ENCODE data around the gene ZMIZ1. TPM values are rescaled to one million over a fixed set of nuclear protein-coding genes. Genes with fewer than 3 reads are reported as not detected.
A peak's percentile ranks its signal among the peaks of the same experiment; 100 is the strongest.

Gene ZMIZ1
- total RNA-seq, 2 donors from 2014 or later, result 27.2 to 42.2 TPM

DNA sequence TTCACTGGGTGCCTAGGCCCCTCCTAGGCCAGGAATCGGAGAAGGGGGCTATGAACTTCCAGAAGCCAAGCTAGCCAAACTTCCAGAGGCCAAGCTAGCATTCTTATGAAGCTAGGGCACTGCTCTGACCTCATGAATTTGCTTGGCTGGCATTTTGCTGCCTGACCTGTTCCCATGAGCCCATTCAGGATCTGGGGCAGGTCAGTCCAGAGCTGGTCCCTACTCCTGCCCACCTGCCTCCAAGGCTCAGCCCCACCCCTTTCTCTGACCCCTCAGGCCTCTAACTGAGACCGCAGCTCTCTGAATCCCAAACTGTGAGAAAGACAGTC, 277.2 kb downstream of the ZMIZ1 start:
- H3K9me3 ChIP-seq, result no peaks in the 10 kb centered on the region
- peaks cover 0 to 8% of the 10 kb centered on the region in 2 donors for H3K36me3 ChIP-seq (replicated peaks in 1 of 2; ENCODE audit: insufficient read depth in 1 of 2, low read depth in 2 of 2)
- WGBS, 2 donors, result 90 to 92% methylated on average over 1 to 2 of the region's 2 CpGs
- intact Hi-C loops (cut with DNase I), result no loop called here
- H3K4me3 ChIP-seq, result no peak overlapping the region
- no peaks in the 10 kb centered on the region for H3K27me3 ChIP-seq
- peak overlapping the region in 3 of 4 donors; percentile 79 to 98 (median 97) for H3K27ac ChIP-seq
- DNase-seq, result no peak
- no peak for ATAC-seq
- no peak for TF ChIP-seq POLR2A (IDR thresholded peaks at IDR 0.05)
- TF ChIP-seq, protein P1, sequence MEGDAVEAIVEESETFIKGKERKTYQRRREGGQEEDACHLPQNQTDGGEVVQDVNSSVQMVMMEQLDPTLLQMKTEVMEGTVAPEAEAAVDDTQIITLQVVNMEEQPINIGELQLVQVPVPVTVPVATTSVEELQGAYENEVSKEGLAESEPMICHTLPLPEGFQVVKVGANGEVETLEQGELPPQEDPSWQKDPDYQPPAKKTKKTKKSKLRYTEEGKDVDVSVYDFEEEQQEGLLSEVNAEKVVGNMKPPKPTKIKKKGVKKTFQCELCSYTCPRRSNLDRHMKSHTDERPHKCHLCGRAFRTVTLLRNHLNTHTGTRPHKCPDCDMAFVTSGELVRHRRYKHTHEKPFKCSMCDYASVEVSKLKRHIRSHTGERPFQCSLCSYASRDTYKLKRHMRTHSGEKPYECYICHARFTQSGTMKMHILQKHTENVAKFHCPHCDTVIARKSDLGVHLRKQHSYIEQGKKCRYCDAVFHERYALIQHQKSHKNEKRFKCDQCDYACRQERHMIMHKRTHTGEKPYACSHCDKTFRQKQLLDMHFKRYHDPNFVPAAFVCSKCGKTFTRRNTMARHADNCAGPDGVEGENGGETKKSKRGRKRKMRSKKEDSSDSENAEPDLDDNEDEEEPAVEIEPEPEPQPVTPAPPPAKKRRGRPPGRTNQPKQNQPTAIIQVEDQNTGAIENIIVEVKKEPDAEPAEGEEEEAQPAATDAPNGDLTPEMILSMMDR (IDR thresholded peaks at IDR 0.05), result no peak
- H3K4me1 ChIP-seq, result peaks cover 96% of the 10 kb centered on the region

DNA sequence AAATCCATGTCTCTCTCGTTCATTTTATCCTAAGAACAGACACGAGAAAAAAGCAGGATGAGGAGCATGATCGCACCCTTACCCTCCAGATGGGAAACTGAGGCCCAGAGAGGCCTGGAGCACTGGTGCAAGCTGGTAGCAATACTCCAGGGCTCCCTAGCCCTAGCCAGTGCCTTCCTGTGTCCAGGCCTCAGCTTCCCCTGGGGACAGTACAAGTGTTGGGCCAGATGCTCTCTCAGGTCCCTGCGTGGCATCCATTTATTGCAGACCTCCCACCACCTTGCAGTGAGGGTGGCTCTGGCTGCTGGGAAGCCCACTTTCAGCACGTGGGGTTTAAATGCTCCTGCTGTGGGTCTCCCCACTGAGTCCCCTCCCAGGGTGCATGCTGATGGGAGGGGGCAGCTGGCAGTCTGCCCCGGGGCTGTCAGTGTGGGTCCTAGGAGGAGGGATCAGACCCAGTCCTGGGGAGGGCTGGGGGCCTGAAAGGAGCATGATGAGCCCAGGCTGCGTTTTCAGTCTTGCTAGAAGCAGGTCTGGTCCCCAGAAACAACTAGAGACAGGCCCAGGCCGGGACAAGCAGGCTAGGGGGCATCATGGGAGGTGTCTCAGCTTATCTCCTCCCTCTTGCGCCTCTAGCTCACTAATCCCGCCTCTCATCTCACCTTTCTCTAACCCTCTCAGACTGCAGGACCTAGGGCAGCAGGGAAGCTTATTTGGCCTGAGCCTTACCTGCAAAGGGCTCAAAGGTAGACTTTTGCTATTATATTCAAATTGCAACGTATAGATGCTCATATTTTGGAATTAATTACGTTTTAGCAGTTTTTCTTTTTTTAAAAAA, 277.8 kb downstream of the ZMIZ1 start:
- WGBS, 2 donors, result 48 to 53% methylated on average over 11 of the region's 12 CpGs
- Histone ChIP-seq H3K27me3 (no peaks in the 10 kb centered on the region), H3K4me3 (no peak overlapping the region), H3K27ac (peak overlapping the region in 3 of 4 donors; percentile 97 to 98 (median 97)), H3K36me3 (replicated peaks in 1 of 2; ENCODE audit: insufficient read depth in 1 of 2, low read depth in 2 of 2) (peaks cover 0 to 11% of the 10 kb centered on the region in 2 donors), H3K9me3 (no peaks in the 10 kb centered on the region), H3K4me1 (peaks cover 90% of the 10 kb centered on the region)
- ATAC-seq, result no peak
- TF ChIP-seq POLR2A (IDR thresholded peaks at IDR 0.05), result no peak
- TF ChIP-seq, protein P1 (IDR thresholded peaks at IDR 0.05), result no peak
- DNase-seq, result peak in 1 of 4 donors; percentile 29
- intact Hi-C loops (cut with DNase I), result no loop called here

DNA sequence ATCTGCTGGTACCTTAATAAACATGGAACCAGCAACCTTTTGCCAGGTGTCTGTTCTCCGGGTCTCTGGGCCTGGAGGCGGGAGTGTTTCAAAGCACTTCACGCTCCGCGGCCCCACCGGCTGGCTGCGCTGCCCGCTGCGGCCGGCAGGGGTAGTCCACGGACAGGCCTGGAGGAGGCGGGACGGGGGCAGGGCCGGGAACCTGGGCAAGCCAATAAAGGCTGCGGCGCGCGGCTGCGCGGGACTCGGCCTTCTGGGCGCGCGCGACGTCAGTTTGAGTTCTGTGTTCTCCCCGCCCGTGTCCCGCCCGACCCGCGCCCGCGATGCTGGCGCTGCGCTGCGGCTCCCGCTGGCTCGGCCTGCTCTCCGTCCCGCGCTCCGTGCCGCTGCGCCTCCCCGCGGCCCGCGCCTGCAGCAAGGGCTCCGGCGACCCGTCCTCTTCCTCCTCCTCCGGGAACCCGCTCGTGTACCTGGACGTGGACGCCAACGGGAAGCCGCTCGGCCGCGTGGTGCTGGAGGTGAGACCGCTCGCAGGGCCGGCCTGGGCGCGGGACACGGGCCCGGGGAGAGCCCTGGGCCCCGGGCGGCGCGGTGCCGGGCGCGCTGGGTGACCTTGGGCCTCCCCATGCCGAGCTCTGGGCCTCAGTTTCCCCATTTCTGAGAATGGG, 278.6 kb downstream of the ZMIZ1 start, which contains the start of gene PPIF:
Gene PPIF (plus strand): TSS at position 244 of the 668 bp plus-strand sequence. CDS start 80 bp downstream, at position 324.
- TF ChIP-seq, protein P1 (IDR thresholded peaks at IDR 0.05), result peak; percentile 94 to 99 (median 98)
- peak; percentile 80 to 93 (median 85) for TF ChIP-seq POLR2A (IDR thresholded peaks at IDR 0.05)
- intact Hi-C loops (cut with DNase I), result no loop called here
- Histone ChIP-seq H3K4me1 (peaks cover 83% of the 10 kb centered on the region), H3K27me3 (no peaks in the 10 kb centered on the region), H3K4me3 (peak within 1 kb of the TSS; percentile 52 to 74), H3K36me3 (replicated peaks in 1 of 2; ENCODE audit: insufficient read depth in 1 of 2, low read depth in 2 of 2) (peaks cover 0 to 16% of the 10 kb centered on the region in 2 donors), H3K27ac (peak within 1 kb of the TSS; percentile 93 to 98 (median 97)), H3K9me3 (no peaks in the 10 kb centered on the region)
- ATAC-seq (peak; percentile 82), DNase-seq (peak; percentile 95 to 97 (median 96))
- WGBS, 2 donors, result 0% methylated on average over 36 to 77 of the region's 77 CpGs

DNA sequence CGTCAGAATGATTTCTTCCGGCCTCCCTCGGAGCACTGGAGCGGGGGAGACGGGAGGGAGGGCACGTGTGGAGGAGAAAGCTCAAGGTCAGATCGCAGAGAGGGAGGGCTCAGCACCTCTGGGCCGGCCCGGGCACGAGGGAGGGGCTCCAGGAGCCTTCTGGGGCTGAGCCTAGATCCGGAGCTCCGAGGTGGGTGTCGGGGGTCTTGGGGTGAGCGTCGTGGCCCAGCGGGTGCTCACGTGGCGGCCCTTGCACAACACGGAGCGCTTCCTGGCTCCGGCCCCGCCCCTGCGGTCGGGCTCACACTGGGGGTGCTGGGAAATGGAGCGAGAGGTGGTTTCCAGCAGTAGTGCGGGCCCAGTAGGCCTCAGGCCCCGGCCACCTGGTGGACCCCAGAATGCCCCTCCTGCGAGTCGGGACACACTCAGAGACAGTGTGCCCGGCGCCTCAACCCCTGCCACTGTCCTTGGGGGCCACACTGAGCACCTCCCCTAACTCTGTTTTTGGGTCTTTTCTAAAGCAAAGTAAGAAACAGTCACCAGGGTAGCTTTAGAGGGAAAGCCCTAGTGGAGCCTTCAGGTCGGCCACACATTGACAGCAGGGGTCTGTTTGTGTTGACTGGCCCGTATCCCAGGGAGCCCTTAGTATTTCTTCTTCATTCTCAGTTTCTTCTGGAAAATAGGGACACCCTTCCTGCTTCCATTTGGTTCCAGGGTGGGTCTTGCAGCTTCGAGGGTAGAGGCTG, 279.3 kb downstream of the ZMIZ1 start:
- Histone ChIP-seq H3K27ac (peak overlapping the region; percentile 93 to 98 (median 97)), H3K4me3 (peak overlapping the region; percentile 52 to 74), H3K27me3 (no peaks in the 10 kb centered on the region), H3K9me3 (no peaks in the 10 kb centered on the region), H3K36me3 (replicated peaks in 1 of 2; ENCODE audit: insufficient read depth in 1 of 2, low read depth in 2 of 2) (peaks cover 0 to 16% of the 10 kb centered on the region in 2 donors), H3K4me1 (peaks cover 76% of the 10 kb centered on the region)
- intact Hi-C loops (cut with DNase I), result no loop called here
- WGBS, 2 donors, result 2 to 26% methylated on average over 7 to 34 of the region's 34 CpGs
- DNase-seq, result peak; percentile 69 to 79 (median 74)
- peak; percentile 47 for ATAC-seq
- TF ChIP-seq, protein P1 (IDR thresholded peaks at IDR 0.05), result no peak
- TF ChIP-seq POLR2A (IDR thresholded peaks at IDR 0.05), result no peak

Measured in body of pancreas (tissue), 4 donors.